ENCODE data around the gene NLRC3.

The NLRC3 gene

DNA sequence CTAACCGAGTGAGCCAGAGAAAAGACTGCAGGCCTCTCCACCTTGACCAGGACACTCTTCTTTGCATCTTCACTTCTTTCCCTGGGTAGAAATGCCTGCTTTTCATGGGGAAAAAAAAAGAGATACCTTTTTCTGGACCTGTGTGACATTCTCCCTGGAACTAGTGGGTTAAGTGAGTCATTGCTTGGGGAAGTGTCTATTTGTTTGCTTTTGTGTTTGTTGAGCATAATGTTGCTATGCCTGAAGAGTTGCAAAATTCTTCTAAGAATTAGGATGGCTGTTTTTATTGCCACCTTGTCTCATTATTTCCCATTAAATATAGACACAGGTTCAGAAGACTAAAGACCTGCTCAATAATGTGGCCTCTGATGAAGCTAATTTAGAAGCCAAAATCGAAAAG is 57.6 kb downstream of the NLRC3 start:
- no peak for TF ChIP-seq BACH2 (CRISPR knock-in tag; IDR thresholded peaks at IDR 0.05; ENCODE audit: borderline replicate concordance)
- TF ChIP-seq GLIS3 (CRISPR knock-in tag; IDR thresholded peaks at IDR 0.05) = no peak
- no peak for TF ChIP-seq CSDC2 (CRISPR knock-in tag; IDR thresholded peaks at IDR 0.05)
- no peak for TF ChIP-seq RARB (CRISPR knock-in tag; IDR thresholded peaks at IDR 0.05)
- no peak for TF ChIP-seq ZC3H10 (CRISPR knock-in tag; IDR thresholded peaks at IDR 0.05)
- no peak for TF ChIP-seq ZNF8 (CRISPR knock-in tag; IDR thresholded peaks at IDR 0.05)
- TF ChIP-seq ARNTL (CRISPR knock-in tag; IDR thresholded peaks at IDR 0.05; ENCODE audit: borderline replicate concordance, low read depth) = no peak
- no peak for TF ChIP-seq TCF4 (CRISPR knock-in tag; IDR thresholded peaks at IDR 0.05; ENCODE audit: borderline replicate concordance)
- TF ChIP-seq ZFP3 (CRISPR knock-in tag; IDR thresholded peaks at IDR 0.05) = no peak
- no peak for ATAC-seq

DNA sequence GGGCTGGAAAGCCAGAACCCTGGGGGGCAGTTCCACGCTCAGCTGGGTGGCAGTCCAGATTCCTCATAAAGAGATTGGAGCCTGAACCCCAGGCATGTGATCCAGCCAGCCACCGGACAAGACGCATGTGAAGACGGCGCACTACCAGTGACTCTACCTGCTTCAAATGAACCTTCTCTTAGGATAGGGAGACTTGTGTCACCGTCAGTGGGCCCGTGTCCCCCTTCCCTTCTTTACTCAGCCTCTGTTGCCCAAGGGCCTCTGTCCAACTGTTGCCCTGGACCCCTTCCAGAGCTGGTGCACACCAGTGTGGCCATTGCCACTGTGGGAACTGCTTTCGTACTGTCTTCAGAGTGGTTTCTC is 58.2 kb downstream of the NLRC3 start:
- no peak for TF ChIP-seq ESRRG (CRISPR knock-in tag; IDR thresholded peaks at IDR 0.05)
- TF ChIP-seq, protein P1, sequence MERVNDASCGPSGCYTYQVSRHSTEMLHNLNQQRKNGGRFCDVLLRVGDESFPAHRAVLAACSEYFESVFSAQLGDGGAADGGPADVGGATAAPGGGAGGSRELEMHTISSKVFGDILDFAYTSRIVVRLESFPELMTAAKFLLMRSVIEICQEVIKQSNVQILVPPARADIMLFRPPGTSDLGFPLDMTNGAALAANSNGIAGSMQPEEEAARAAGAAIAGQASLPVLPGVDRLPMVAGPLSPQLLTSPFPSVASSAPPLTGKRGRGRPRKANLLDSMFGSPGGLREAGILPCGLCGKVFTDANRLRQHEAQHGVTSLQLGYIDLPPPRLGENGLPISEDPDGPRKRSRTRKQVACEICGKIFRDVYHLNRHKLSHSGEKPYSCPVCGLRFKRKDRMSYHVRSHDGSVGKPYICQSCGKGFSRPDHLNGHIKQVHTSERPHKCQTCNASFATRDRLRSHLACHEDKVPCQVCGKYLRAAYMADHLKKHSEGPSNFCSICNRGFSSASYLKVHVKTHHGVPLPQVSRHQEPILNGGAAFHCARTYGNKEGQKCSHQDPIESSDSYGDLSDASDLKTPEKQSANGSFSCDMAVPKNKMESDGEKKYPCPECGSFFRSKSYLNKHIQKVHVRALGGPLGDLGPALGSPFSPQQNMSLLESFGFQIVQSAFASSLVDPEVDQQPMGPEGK (CRISPR knock-in tag; IDR thresholded peaks at IDR 0.05; ENCODE audit: borderline replicate concordance) = no peak
- TF ChIP-seq ZFP3 (CRISPR knock-in tag; IDR thresholded peaks at IDR 0.05) = no peak
- TF ChIP-seq ZNF8 (CRISPR knock-in tag; IDR thresholded peaks at IDR 0.05) = no peak
- no peak for TF ChIP-seq SNAI2 (CRISPR knock-in tag; IDR thresholded peaks at IDR 0.05)
- no peak for TF ChIP-seq ISL1 (CRISPR knock-in tag; IDR thresholded peaks at IDR 0.05)
- no peak for TF ChIP-seq TOX (CRISPR knock-in tag; IDR thresholded peaks at IDR 0.05; ENCODE audit: borderline replicate concordance)
- no peak for TF ChIP-seq ZFP30 (CRISPR knock-in tag; IDR thresholded peaks at IDR 0.05)
- TF ChIP-seq, protein P2, sequence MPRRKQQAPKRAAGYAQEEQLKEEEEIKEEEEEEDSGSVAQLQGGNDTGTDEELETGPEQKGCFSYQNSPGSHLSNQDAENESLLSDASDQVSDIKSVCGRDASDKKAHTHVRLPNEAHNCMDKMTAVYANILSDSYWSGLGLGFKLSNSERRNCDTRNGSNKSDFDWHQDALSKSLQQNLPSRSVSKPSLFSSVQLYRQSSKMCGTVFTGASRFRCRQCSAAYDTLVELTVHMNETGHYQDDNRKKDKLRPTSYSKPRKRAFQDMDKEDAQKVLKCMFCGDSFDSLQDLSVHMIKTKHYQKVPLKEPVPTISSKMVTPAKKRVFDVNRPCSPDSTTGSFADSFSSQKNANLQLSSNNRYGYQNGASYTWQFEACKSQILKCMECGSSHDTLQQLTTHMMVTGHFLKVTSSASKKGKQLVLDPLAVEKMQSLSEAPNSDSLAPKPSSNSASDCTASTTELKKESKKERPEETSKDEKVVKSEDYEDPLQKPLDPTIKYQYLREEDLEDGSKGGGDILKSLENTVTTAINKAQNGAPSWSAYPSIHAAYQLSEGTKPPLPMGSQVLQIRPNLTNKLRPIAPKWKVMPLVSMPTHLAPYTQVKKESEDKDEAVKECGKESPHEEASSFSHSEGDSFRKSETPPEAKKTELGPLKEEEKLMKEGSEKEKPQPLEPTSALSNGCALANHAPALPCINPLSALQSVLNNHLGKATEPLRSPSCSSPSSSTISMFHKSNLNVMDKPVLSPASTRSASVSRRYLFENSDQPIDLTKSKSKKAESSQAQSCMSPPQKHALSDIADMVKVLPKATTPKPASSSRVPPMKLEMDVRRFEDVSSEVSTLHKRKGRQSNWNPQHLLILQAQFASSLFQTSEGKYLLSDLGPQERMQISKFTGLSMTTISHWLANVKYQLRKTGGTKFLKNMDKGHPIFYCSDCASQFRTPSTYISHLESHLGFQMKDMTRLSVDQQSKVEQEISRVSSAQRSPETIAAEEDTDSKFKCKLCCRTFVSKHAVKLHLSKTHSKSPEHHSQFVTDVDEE (CRISPR knock-in tag; IDR thresholded peaks at IDR 0.05) = no peak
- TF ChIP-seq TCF4 (CRISPR knock-in tag; IDR thresholded peaks at IDR 0.05; ENCODE audit: borderline replicate concordance) = no peak
- TF ChIP-seq CSDC2 (CRISPR knock-in tag; IDR thresholded peaks at IDR 0.05) = no peak
- no peak for TF ChIP-seq ZNF565 (CRISPR knock-in tag; conservative IDR thresholded peaks at IDR 0.05; ENCODE audit: low read depth)
- no peak for TF ChIP-seq ARNTL (CRISPR knock-in tag; IDR thresholded peaks at IDR 0.05; ENCODE audit: borderline replicate concordance, low read depth)
- TF ChIP-seq ZC3H10 (CRISPR knock-in tag; IDR thresholded peaks at IDR 0.05) = no peak
- no peak for TF ChIP-seq GLIS3 (CRISPR knock-in tag; IDR thresholded peaks at IDR 0.05)
- TF ChIP-seq ZNF70 (CRISPR knock-in tag; IDR thresholded peaks at IDR 0.05) = no peak
- TF ChIP-seq BACH2 (CRISPR knock-in tag; IDR thresholded peaks at IDR 0.05; ENCODE audit: borderline replicate concordance) = no peak
- no peak for ATAC-seq

DNA sequence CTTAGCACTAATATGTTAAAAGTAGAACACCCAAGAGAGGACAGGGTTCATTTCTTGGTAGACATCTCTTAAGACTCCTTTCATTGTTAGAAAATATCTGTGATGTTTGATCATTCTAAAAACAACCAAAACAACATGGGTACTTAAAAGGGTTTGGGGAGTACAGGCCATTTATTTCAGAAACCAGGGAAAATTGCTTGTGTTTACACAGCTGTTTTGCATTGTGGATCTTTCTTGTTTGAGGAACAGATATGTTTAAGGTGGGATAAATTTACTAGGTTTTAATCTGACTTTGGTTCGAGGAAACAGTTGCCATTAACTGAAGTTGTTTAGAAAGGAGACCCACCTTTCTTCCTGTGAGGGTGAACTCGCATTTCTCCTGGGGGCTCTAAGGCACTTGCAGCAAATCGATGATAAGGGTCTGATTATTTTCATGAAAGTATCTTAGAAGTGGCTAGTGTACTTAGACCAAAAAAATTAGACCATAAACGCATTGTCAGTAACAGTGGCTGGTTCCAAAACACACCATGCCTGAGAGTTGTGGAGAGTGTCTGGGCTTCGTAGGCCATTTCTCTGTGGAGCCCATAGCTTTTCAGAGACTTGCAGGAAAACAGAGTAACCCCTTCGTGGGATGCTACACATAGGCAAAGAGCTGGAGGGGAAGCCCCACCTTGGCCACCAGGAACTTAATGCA is 58.8 kb downstream of the NLRC3 start:
- TF ChIP-seq TCF4 (CRISPR knock-in tag; IDR thresholded peaks at IDR 0.05; ENCODE audit: borderline replicate concordance) (no peak), RARB (CRISPR knock-in tag; IDR thresholded peaks at IDR 0.05) (no peak), POU6F1 (CRISPR knock-in tag; IDR thresholded peaks at IDR 0.05; ENCODE audit: borderline replicate concordance, low read depth) (no peak), ZC3H10 (CRISPR knock-in tag; IDR thresholded peaks at IDR 0.05) (no peak), ISL1 (CRISPR knock-in tag; IDR thresholded peaks at IDR 0.05) (no peak), GLIS3 (CRISPR knock-in tag; IDR thresholded peaks at IDR 0.05) (no peak)
- no peak for ATAC-seq

DNA sequence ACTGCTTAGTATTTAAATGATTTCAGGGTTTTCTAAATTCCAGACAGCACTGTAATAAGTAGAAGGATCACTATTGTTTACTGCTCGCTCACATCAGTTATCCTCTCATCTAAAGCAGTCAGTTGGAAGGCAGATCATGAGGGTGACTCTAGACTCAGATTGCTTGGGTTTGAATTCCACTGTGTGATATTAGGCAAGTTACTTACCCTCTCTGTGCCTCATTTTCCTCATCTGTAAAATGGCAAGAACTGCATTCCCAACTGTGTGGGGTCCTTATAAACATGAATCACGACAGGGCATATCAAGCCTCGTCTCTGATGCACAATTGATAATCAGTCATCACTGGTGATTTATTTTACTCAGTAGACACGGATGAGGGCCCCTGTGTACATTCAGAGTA is 61.3 kb downstream of the NLRC3 start:
- ATAC-seq = no peak
- TF ChIP-seq, protein P2 (CRISPR knock-in tag; IDR thresholded peaks at IDR 0.05) = no peak
- TF ChIP-seq SNAI2 (CRISPR knock-in tag; IDR thresholded peaks at IDR 0.05) (no peak), POU6F1 (CRISPR knock-in tag; IDR thresholded peaks at IDR 0.05; ENCODE audit: borderline replicate concordance, low read depth) (no peak), CREB5 (CRISPR knock-in tag; IDR thresholded peaks at IDR 0.05; ENCODE audit: low read depth) (no peak), CSRNP3 (CRISPR knock-in tag; IDR thresholded peaks at IDR 0.05) (no peak), ESRRG (CRISPR knock-in tag; IDR thresholded peaks at IDR 0.05) (no peak)
